ENCODE data around the gene CRY2. TPM values are rescaled to one million over a fixed set of nuclear protein-coding genes. Genes with fewer than 3 reads are reported as not detected.
A peak's percentile ranks its signal among the peaks of the same experiment; 100 is the strongest.

Gene CRY2
- total RNA-seq, 6 experiments from 2014 or later: 19.6 to 104 (median 31.5) TPM

- peak overlapping the region in 2 of 3 donors; percentile 46 to 69 for H3K27ac ChIP-seq
- no peak overlapping the region for H3K4me3 ChIP-seq
- H3K36me3 ChIP-seq: peaks cover 5 to 66% (median 36%) of the 10 kb centered on the region in 4 donors
- TF ChIP-seq CTCF (IDR thresholded peaks at IDR 0.05) (no peak), POLR2A (IDR thresholded peaks at IDR 0.05) (no peak)
- intact Hi-C loops (cut with DNase I): no loop called here
- no peaks in the 10 kb centered on the region for H3K9me3 ChIP-seq
- DNase-seq (no peak), ATAC-seq (no peak)
- no peaks in the 10 kb centered on the region for H3K27me3 ChIP-seq
- peaks cover 0 to 59% (median 31%) of the 10 kb centered on the region in 4 donors for H3K4me1 ChIP-seq
- 53% methylated on average over 4 of the region's 5 CpGs for WGBS (ENCODE audit: insufficient coverage, low coverage, low lambda C conversion rate, missing lambda C conversion rate)
Measured at GRCh38 chr11:45858751-45859398, 11.6 kb downstream of the CRY2 start.

DNA sequence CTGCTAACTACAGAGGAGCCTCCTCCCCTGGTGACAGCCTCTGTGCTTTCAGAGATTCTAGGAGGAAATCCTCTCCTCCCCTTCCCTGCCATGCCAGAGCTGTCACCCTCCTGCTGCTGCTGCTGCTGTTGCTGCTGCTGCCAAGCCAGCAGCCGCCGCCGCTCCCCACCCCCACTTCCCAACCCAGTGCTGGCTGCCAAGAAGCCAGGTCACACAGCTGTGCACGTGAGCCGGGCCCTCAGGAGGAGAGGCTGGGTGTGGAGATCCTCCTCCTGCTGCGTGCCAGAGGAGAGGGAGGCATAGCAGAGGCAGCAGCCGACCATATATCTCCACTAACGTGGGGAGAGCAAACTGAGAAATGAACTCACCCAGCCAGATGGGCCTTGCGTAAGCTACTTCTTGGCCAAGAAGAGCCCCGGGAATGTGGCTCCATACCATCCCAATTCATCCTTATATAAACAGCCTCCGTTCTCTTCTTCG, 12.4 kb downstream of the CRY2 start:
- H3K36me3 ChIP-seq: peaks cover 5 to 74% (median 44%) of the 10 kb centered on the region in 4 donors
- intact Hi-C loops (cut with DNase I): no loop called here
- 19% methylated on average over 4 of the region's 12 CpGs for WGBS (ENCODE audit: insufficient coverage, low coverage, low lambda C conversion rate, missing lambda C conversion rate)
- TF ChIP-seq POLR2A (IDR thresholded peaks at IDR 0.05) (no peak), CTCF (IDR thresholded peaks at IDR 0.05) (no peak)
- no peaks in the 10 kb centered on the region for H3K27me3 ChIP-seq
- H3K27ac ChIP-seq: peak overlapping the region in 2 of 3 donors; percentile 52 to 69
- no peak overlapping the region for H3K4me3 ChIP-seq
- peak; percentile 72 to 91 (median 85) for ATAC-seq
- no peaks in the 10 kb centered on the region for H3K9me3 ChIP-seq
- peak; percentile 87 to 96 (median 96) for DNase-seq
- H3K4me1 ChIP-seq: peaks cover 0 to 51% (median 27%) of the 10 kb centered on the region in 4 donors

GRCh38 chr11:45860348-45860747, 13.1 kb downstream of the CRY2 start:
- H3K4me1 ChIP-seq: peaks cover 0 to 49% (median 26%) of the 10 kb centered on the region in 4 donors
- ATAC-seq (peak in 1 of 4 donors; percentile 5), DNase-seq (no peak)
- H3K27ac ChIP-seq: peak overlapping the region in 2 of 3 donors; percentile 52 to 69
- intact Hi-C loops (cut with DNase I): no loop called here
- no peaks in the 10 kb centered on the region for H3K27me3 ChIP-seq
- peaks cover 5 to 81% (median 47%) of the 10 kb centered on the region in 4 donors for H3K36me3 ChIP-seq
- no peaks in the 10 kb centered on the region for H3K9me3 ChIP-seq
- TF ChIP-seq POLR2A (IDR thresholded peaks at IDR 0.05) (no peak), CTCF (IDR thresholded peaks at IDR 0.05) (no peak)
- no peak overlapping the region for H3K4me3 ChIP-seq
- 89% methylated on average over 3 of the region's 5 CpGs for WGBS (ENCODE audit: insufficient coverage, low coverage, low lambda C conversion rate, missing lambda C conversion rate)

- no peak for ATAC-seq
- Histone ChIP-seq H3K27ac (peak overlapping the region in 2 of 3 donors; percentile 52 to 69), H3K4me3 (no peak overlapping the region), H3K9me3 (no peaks in the 10 kb centered on the region), H3K36me3 (peaks cover 5 to 85% (median 50%) of the 10 kb centered on the region in 4 donors), H3K27me3 (no peaks in the 10 kb centered on the region), H3K4me1 (peaks cover 0 to 44% (median 23%) of the 10 kb centered on the region in 4 donors)
- TF ChIP-seq CTCF (IDR thresholded peaks at IDR 0.05): no peak
- no peak for TF ChIP-seq POLR2A (IDR thresholded peaks at IDR 0.05)
- intact Hi-C loops (cut with DNase I): no loop called here
- 68% methylated on average over 3 of the region's 10 CpGs for WGBS (ENCODE audit: insufficient coverage, low coverage, low lambda C conversion rate, missing lambda C conversion rate)
- no peak for DNase-seq
Measured at GRCh38 chr11:45860764-45861510, 13.7 kb downstream of the CRY2 start.
